ENCODE results near the gene CDC42EP2.

The CDC42EP2 gene

DNA sequence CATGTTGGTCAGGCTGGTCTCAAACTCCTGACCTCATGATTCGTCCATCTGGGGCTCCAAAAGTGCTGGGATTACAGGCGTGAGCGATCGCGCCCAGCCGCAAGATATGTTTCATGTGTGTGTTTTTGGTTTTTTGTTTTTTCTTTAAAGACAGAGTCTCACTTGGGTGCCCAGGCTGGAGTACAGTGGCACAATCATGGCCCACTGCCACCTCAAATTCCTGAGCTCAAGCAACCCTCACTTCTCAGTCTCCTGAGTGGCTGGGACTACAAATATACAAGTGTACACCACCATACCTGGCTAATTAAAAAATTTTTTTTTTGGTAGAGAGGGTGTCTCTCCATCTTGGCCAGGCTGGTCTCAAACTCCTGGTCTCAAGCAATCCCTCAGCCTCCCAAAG is 48.3 kb downstream of the CDC42EP2 start:
- DNase-seq = no peak

DNA sequence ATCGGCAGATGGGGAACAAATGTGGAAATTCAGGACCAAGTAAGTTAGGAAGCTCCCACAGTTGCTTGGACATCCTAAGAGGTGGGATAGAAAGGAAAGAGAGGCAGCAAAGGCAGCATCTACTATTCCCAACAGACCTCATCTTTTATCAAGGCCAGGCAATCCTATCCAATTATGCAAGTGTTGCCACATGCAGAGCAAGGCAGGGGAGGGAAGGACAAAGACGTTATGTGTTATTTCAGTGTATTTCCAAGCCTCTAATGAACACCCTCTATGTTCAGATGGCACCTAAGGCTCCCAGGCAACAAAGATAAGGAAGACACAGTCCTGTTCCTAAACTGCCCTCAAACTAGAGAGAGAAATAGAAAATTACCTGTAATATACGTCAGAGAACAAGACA is 49.1 kb downstream of the CDC42EP2 start:
- DNase-seq = no peak

DNA sequence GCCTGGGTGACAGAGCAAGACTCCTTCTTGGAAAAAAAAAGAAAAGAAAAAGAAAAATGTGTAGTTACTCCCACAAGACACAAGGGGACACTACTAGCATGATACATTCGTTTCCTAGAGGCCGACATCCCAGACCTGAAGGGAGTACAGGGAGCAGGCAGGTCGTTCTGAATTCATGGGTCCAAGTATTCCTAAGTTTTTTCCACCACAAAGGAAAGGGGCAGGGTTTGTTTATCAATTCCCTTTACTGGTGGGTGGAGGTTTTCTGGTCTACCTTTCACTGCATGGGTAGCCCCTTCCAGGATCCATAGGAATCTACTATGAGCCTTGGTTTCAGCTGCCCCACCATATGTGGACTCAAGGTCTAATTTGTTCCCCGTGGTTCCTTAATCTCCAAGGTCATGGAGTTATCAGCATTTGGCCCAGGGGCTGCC is 51.7 kb downstream of the CDC42EP2 start:
- DNase-seq = peak; percentile 94

DNA sequence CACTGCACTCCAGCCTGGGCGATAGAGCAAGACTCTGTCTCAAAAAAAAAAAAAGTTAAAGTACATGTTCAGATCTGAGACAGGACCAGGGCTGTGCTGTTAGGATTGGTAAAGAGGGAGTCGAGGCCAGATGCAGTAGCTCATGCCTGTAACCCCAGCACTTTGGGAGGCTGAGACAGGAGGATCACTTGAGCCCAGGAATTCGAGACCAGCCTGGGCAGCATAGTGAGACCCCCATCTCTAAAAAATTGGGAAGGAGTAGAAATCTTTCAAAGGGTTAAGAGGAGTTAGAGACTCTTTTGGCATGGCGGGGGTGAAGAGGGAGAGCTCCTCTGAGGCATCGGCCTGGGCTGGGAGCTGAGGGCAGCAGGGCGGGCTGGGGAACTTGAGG is 56.0 kb downstream of the CDC42EP2 start:
- no peak for DNase-seq

Data from NCI-H2171 treated with DMSO at 0.1 percent for 48 hours (cell line).